ENCODE results near the gene MYH6. TPM values are rescaled to one million over a fixed set of nuclear protein-coding genes. Genes with fewer than 3 reads are reported as not detected.

The MYH6 gene
- total RNA-seq, 1 experiment from 2014 or later = not detected

DNA sequence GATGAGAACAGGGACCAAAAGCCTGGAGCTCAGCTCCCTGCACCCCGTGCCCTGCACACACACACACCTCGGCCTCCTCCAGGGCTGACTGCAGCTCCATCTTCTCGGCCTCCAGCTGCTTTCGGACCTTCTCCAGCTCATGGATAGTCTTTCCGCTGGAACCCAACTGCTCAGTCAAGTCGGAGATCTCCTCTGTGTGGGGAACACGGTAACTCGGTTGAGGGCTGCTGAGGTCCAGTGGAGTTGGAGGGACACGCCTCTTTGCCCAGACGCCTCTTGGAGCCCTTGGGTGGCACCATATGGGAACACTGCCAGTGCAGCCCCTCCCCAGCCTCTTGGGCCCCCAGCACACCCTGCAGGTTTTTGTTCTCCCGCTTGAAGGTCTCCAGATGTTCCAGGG, 8.7 kb upstream of the MYH6 start:
- ATAC-seq (no peak), DNase-seq (ENCODE audit: low read depth, low spot score) (no peak)
- intact Hi-C loops (cut with micrococcal nuclease; ENCODE audit: unreplicated experiment) (no loop called here), in situ Hi-C loops (cut with HindIII; ENCODE audit: low pct_unique_long_range_greater_than_20kb, low sequenced_read_pairs) (no loop called here)
- TF ChIP-seq TCF7L2 (IDR thresholded peaks at IDR 0.05; ENCODE audit: low read depth, low read length) = no peak
- TF ChIP-seq, protein P1, sequence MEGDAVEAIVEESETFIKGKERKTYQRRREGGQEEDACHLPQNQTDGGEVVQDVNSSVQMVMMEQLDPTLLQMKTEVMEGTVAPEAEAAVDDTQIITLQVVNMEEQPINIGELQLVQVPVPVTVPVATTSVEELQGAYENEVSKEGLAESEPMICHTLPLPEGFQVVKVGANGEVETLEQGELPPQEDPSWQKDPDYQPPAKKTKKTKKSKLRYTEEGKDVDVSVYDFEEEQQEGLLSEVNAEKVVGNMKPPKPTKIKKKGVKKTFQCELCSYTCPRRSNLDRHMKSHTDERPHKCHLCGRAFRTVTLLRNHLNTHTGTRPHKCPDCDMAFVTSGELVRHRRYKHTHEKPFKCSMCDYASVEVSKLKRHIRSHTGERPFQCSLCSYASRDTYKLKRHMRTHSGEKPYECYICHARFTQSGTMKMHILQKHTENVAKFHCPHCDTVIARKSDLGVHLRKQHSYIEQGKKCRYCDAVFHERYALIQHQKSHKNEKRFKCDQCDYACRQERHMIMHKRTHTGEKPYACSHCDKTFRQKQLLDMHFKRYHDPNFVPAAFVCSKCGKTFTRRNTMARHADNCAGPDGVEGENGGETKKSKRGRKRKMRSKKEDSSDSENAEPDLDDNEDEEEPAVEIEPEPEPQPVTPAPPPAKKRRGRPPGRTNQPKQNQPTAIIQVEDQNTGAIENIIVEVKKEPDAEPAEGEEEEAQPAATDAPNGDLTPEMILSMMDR (IDR thresholded peaks at IDR 0.05) = no peak
- TF ChIP-seq, protein P2, sequence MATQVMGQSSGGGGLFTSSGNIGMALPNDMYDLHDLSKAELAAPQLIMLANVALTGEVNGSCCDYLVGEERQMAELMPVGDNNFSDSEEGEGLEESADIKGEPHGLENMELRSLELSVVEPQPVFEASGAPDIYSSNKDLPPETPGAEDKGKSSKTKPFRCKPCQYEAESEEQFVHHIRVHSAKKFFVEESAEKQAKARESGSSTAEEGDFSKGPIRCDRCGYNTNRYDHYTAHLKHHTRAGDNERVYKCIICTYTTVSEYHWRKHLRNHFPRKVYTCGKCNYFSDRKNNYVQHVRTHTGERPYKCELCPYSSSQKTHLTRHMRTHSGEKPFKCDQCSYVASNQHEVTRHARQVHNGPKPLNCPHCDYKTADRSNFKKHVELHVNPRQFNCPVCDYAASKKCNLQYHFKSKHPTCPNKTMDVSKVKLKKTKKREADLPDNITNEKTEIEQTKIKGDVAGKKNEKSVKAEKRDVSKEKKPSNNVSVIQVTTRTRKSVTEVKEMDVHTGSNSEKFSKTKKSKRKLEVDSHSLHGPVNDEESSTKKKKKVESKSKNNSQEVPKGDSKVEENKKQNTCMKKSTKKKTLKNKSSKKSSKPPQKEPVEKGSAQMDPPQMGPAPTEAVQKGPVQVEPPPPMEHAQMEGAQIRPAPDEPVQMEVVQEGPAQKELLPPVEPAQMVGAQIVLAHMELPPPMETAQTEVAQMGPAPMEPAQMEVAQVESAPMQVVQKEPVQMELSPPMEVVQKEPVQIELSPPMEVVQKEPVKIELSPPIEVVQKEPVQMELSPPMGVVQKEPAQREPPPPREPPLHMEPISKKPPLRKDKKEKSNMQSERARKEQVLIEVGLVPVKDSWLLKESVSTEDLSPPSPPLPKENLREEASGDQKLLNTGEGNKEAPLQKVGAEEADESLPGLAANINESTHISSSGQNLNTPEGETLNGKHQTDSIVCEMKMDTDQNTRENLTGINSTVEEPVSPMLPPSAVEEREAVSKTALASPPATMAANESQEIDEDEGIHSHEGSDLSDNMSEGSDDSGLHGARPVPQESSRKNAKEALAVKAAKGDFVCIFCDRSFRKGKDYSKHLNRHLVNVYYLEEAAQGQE (IDR thresholded peaks at IDR 0.05; ENCODE audit: insufficient read depth in 1 of 2, low read depth in 2 of 2, low read length in 1 of 2) = no peak
- no peak for TF ChIP-seq SIN3A (IDR thresholded peaks at IDR 0.05; ENCODE audit: borderline replicate concordance, insufficient read depth, low read depth, low read length)
- no peak for TF ChIP-seq POLR2AphosphoS5 (IDR thresholded peaks at IDR 0.05; ENCODE audit: low read depth, low read length)
- BruUV-seq (replicated peaks) = no TSS peak
- H3K27me3 ChIP-seq (ENCODE audit: control insufficient read depth, insufficient read depth, low read length) = no peaks in the 10 kb centered on the region
- no peak overlapping the region for H3K4me3 ChIP-seq (ENCODE audit: low read depth in 2 of 2, low read length in 2 of 2)
- no peaks in the 10 kb centered on the region for H3K36me3 ChIP-seq (ENCODE audit: control insufficient read depth, insufficient read depth, low read length)
- POLR2A ChIA-PET = interaction anchor here (0.6 kb wide), 1 partner anchor 82 kb away, joined by 6 read pairs; no protein-coding TSS in a partner anchor
- CTCF ChIA-PET = no interaction called here
- H3K27ac ChIP-seq (ENCODE audit: low read length) = no peak overlapping the region
- no peaks in the 10 kb centered on the region for H3K4me1 ChIP-seq (ENCODE audit: control insufficient read depth, insufficient read depth, low read length)
- no peaks in the 10 kb centered on the region for H3K9me3 ChIP-seq (ENCODE audit: control insufficient read depth, insufficient read depth, low read depth, low read length)

DNA sequence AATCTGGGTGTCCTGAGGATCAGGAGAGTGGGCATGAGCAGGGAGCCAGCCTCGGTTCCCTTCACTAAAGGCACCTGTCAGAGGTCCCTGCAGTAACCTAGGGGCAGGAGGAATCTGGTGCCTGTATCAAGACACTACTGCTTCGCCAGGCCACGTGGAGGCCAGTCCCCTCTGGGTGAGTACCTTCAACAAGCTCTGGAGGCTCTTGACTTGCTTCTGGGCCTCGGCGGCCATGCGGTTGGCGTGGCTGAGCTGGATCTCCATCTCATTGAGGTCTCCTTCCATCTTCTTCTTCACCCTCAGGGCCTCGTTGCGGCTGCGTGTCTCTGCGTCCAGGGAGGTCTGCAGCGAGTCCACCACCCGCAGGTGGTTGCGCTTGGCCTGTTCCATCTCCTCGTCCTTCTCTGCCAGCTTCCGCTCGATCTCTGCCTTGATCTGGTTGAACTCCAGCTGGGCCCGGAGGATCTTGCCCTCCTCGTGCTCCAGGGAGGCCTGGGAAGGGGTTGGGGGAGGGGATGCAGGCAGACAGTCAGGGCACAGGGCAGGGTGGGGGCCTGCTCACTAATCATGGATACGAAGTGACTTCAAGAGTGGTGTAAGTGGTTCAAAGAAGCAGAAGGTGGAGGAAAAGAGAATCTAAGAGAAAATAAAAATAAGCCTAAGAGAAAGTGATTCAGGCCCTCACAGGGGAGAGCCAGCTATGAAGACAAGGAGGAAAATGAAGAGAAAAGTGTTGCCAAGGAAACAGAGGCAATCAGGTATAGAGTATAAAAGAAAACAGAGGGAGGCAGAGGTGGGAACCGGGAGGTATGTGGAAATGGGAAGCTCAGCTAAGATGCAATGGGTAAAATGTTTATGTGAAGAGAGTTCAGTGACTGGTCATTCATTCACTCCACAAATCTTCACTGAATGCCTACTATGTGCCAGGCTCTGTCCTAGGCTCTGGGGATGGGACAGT, 8.0 kb upstream of the MYH6 start:
- ATAC-seq = no peak
- no peak overlapping the region for H3K4me3 ChIP-seq (ENCODE audit: low read depth in 2 of 2, low read length in 2 of 2)
- POLR2A ChIA-PET = no interaction called here
- in situ Hi-C loops (cut with HindIII; ENCODE audit: low pct_unique_long_range_greater_than_20kb, low sequenced_read_pairs) = no loop called here
- no peak for TF ChIP-seq SIN3A (IDR thresholded peaks at IDR 0.05; ENCODE audit: borderline replicate concordance, insufficient read depth, low read depth, low read length)
- BruUV-seq (replicated peaks) = no TSS peak
- no peaks in the 10 kb centered on the region for H3K9me3 ChIP-seq (ENCODE audit: control insufficient read depth, insufficient read depth, low read depth, low read length)
- CTCF ChIA-PET = no interaction called here
- no peaks in the 10 kb centered on the region for H3K4me1 ChIP-seq (ENCODE audit: control insufficient read depth, insufficient read depth, low read length)
- no peaks in the 10 kb centered on the region for H3K27me3 ChIP-seq (ENCODE audit: control insufficient read depth, insufficient read depth, low read length)
- DNase-seq (ENCODE audit: low read depth, low spot score) = no peak
- H3K27ac ChIP-seq (ENCODE audit: low read length) = no peak overlapping the region
- intact Hi-C loops (cut with micrococcal nuclease; ENCODE audit: unreplicated experiment) = no loop called here
- H3K36me3 ChIP-seq (ENCODE audit: control insufficient read depth, insufficient read depth, low read length) = no peaks in the 10 kb centered on the region
